NCI-H774 (cell line): ENCODE results near the gene ANKRD39.

ENCODE experiments used
- DNase-seq: peaks from one replicate; lab custom pipeline; 2025; lab: John Stamatoyannopoulos, UW

The ANKRD39 gene

GRCh38 chr2:96887493-96888012, 29.7 kb upstream of the ANKRD39 start:
- no peak for DNase-seq

- no peak for DNase-seq
These were observed 27.9 kb upstream of the ANKRD39 start for GRCh38 chr2:96885432-96886347.

GRCh38 chr2:96884299-96885094, 26.7 kb upstream of the ANKRD39 start:
- no peak for DNase-seq

GRCh38 chr2:96883306-96883705, 25.5 kb upstream of the ANKRD39 start:
- DNase-seq = no peak

GRCh38 chr2:96882906-96883305, 25.1 kb upstream of the ANKRD39 start:
- no peak for DNase-seq

DNA sequence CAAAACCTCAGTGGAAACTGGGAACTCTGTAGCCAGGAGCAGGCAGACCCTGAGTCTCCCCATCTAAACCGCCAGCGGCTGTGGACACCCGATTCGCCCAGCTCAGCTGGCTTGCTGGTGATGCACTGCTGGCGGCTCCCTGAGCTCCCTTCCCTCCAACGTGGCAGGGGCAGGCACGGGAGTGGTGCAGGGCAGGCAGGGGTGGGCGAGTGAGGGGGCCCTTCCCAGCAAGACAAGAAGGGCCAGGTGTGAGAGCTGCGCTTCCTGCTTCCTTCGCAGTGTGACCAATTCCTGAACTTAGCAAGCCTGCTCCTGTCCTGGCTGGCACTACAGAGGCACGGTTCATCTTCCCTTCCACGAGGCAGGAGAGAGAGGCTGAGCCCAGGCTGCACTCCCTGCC, 24.4 kb upstream of the ANKRD39 start:
- no peak for DNase-seq

- DNase-seq = no peak
These were observed 23.8 kb upstream of the ANKRD39 start for GRCh38 chr2:96881349-96882195.

DNA sequence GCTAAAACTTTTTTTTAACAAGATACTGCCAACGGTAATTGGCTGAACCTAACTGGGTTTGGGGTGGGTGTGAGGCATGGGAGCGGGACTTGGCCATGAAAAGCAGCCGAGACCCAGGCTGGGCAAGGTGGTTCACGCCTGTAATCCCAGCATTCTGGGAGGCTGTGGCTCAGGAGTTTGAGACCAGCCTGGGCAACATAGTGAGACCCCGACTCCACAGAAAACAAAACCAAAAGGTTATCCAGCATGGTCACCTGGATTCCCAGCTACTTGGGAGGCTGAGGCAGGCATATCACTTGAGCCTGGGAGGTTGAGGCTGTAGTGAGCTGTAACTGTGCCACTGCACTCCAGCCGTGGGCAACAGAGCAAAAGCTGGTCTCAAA, 23.1 kb upstream of the ANKRD39 start:
- no peak for DNase-seq

DNA sequence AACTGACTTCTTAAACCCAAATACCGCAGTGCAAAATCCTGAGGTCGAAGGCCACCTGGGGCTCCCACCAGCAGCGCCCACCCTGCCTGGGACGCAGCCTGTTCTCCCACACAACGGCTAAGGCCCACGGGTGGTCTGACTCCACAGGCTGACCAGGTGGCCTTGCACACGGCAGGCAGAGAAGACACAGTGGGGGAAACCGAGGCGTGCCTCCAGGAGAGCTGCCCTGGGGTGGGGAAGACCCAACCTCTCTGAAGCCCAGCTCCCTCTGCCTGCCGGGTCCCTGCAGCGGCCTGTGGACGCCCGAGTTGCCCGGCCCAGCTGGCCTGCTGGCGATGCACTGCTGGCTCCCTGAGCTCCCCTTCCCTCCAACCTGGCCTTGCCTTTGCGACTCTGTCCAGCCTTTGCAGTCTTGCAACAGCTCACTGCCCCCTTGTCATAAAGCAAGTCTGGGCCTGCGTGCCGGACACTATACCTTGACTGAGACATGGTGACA, 21.8 kb upstream of the ANKRD39 start:
- no peak for DNase-seq

DNA sequence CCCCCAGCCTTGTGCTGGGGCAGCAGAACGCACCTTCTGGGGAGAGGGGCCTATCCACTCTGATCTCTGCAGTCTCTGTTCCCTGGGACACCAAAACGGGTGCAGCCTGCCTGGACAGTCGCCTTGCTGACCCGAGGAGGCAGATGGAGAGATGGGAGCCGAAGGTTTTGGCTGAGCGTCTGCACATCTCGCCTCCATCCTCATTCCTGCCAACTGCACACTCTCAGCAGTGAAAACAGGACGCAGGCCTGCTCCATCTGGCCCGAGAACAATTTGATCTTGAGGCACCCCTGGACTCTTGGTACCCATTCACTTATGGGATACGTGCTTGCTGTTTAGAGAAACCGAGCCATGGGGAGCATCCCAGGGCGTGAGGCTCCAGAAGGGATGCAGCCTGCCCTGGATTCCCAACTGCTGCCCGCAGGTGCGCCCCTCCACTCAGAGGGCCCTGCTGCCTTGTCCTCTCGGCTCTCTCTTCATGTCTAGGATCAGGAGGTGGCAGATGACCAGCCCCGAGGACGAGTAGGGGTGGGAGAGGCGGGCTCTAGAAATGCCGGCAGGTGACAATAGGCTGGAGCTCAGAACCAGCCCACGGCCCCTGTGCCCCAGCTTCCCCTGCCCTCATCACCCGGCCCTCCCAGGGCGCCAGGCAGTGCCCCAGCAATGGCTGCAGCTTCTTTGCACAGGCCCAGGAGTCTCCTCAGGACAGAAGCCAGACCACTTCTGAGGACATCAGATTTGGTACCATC, 21.2 kb upstream of the ANKRD39 start:
- DNase-seq = no peak

DNA sequence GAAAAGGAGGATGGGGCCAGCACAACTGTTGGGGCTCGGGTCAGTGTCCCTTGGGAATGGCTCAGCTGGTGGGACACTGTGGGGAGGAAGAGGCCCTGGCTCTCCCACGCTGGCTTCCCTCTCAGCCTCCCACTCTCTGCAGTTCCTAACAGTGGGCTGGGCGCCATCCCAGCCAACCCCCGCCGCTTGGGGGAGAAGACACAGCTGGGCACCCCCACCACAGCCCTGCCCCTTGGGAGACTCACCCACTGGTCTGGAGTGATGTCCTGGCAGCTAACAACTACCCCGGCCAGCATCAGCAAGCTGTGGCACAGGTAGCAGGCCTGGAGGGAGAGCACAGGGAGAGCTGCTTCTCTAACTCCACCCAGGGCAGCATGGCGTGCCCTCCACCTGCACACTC, 20.4 kb upstream of the ANKRD39 start:
- DNase-seq = no peak

DNA sequence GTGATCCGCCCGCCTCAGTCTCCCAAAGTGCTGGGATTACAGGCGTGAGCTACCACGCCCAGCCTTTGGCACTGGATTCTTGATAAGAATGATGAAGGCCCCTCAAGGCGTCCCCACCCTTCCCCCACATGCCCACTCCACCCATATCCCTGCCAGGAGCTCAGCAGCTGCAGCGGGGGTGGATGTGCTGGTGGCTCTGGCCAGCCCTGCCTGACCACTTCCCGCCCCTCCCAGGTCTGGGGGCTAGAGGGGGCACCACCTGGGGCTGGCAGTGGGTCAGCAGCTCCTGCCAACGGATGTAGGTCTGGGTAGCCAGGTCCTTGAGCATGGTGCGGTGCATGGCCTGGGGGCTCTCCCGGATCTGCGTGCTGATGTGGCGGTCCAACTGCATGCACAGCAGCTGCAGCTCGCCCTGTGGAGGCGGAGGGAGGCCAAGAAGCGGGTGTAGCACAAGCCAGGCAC, 19.8 kb upstream of the ANKRD39 start:
- DNase-seq = no peak

DNA sequence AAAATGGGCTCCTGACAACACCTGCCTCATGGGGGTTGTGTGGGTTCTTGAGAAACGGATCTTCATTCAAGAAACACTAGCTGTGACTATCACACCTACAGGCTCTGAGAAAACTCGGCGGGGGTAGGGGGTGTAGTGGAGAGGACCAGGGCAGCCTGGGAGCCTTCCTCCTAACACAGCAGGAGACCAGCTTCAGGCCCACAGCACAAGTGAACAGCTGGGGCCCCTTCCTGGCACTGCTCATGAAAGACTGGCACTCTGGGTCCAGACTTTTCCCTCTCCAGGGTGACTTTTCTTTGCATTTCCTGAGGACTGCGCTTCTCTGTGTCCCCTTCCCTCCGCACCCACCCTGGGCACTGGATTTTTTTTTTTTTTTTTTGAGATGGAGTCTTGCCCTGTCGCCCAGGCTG, 19.2 kb upstream of the ANKRD39 start:
- no peak for DNase-seq

DNA sequence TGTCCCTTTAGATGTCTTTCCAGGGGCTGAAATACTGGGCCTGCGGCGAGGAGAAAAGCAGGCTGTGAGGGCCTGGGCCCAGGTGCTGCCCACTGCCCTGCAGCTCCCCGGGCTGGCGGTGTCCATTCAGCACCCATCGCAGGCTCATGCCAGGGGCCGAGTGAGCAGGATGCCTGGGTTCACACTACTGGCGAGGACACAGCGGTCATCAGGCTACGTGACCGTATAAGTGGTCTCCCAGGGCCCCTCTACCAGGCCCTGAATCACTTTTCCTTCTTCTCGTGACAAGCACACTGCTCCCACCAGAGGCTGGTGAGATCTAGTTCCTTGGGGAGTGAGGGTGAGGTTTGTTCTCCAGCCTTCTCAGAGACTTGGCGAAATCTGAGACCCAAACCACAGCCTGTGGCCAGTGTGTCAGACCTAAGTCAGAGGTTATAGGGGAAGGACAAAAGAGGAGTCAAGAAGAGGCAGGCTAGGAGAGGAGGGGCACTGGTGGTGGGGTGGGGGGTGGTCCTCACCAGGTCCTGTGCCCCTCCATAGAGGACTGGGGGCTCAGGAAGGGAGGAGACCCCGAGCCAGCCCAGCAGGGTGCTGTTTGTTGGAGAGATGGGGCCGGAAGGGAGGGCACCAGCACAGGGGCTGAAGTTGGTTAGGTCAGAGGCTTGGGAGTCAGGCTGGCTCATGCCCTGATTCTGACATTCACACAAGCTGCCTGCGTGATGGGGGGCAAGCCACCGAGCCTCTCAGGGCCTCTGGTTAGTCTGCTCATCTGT, 18.6 kb upstream of the ANKRD39 start:
- DNase-seq = no peak

GRCh38 chr2:96875498-96876268, 17.9 kb upstream of the ANKRD39 start:
- no peak for DNase-seq

- no peak for DNase-seq
These were observed 16.5 kb upstream of the ANKRD39 start for GRCh38 chr2:96874198-96874831.

DNA sequence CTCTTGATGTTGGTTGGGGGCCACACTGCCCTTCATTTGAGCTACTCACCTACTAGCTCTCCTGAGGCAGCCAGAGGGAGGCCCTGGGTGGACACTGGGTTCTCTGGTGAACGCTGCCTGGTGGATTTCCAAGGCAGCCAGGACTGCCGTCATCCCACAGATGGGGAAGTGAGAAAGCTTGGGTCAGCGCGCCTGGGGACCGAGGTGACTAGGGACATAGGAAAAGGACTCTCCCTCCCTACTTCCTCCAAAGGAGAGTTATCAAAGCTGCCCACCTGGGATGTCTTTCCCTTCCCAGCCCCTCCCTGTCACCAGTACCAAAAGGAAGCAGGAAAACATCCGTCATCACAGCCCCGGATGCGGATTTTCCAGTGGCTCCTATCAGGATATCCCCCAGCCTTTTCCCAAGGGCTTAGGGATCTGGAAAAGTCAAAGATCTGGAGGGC, 15.9 kb upstream of the ANKRD39 start:
- DNase-seq = no peak

DNA sequence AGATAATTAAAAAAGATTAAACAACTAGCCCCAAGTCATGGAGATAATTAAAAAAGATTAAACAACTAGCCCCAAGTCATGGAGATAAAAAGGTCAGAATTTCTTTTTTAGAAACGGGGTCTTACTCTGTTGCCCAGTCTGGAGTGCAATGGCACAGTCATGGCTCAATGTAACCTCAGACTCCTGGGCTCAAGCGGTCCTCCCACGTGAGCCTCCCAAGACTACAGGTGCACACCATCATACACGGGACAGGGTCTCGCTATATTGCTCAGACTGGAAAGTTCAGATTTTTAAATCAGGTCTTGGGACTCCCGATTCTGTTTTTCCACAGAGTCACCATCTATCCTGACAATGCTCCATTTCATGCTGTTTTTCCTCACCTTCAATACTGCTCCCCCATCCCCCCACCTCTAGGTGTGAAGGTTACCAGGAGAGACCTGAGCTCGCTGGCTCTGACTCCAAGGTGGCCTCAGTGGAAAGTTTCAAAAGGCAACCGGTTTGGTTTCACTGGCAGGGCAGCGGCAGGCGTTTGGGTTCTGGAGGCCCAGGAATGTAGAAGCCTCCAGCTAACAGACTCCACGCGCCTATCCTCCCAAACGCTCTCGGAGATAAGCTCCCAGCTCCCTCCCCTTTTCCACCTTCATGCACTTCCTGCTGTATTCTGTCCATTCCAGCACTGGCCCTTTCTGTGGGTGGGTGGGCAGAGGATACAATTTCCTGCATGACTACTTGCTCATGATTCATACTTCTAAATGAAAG, 15.0 kb upstream of the ANKRD39 start:
- no peak for DNase-seq
